Activated CD8-positive, alpha-beta T cell treated with anti-CD3 and anti-CD28 coated beads, Interleukin-2, amount 10 ng/mL, durations not matched to agents 7 days and 5 days (primary cell): ENCODE data around the gene ZMYM5. TPM values are rescaled to one million over a fixed set of nuclear protein-coding genes. Genes with fewer than 3 reads are reported as not detected.
A peak's percentile ranks its signal among the peaks of the same experiment; 100 is the strongest.
"Not testable (repeated sequence)": the region's sequence is repeated elsewhere in the genome, so short reads cannot be mapped to it uniquely, and the experiment has no call there.

ENCODE experiments used
- ATAC-seq: fragments of 150-1000 bp; cut with Tn5 transposase; one replicate; pipeline ENCODE4 v1.10.0; 2021; ENCODE audit warnings: moderate library complexity
- CTCF ChIA-PET: fragments of 350-600 bp; sonication (Branson Sonifier 250); formaldehyde crosslinking; loops from one replicate; lab custom pipeline; 2021; ENCODE audit warnings: antibody characterized with exemption; lab: Charles Lee
- POLR2A ChIA-PET: fragments of 350-600 bp; sonication (Branson Sonifier 250); formaldehyde crosslinking; loops from one replicate; lab custom pipeline; 2021; ENCODE audit warnings: antibody characterized with exemption; lab: Charles Lee
- DNase-seq: peaks from one replicate; pipeline ENCODE4 v3.0.0-alpha.2; 2020
- H3K27ac Mint-ChIP-seq: one replicate; pipeline ENCODE4 v1.8.0; 2021; ENCODE audit warnings: mild to moderate bottlenecking, mixed read lengths
- H3K27me3 Mint-ChIP-seq: one replicate; pipeline ENCODE4 v1.8.0; 2021; ENCODE audit warnings: low read depth, mixed read lengths
- H3K36me3 Mint-ChIP-seq: one replicate; pipeline ENCODE4 v1.8.0; 2021; ENCODE audit warnings: low read depth, mixed read lengths
- H3K4me1 Mint-ChIP-seq: one replicate; pipeline ENCODE4 v1.8.0; 2021; ENCODE audit warnings: low read depth, mixed read lengths
- H3K4me3 Mint-ChIP-seq: one replicate; pipeline ENCODE4 v1.8.0; 2021; ENCODE audit warnings: mild to moderate bottlenecking, mixed read lengths
- H3K9me3 Mint-ChIP-seq: one replicate; pipeline ENCODE4 v1.8.0; 2022; ENCODE audit warnings: mixed read lengths; ENCODE audit not compliant: insufficient read depth
- total RNA-seq, 2 experiments: library from RNA; stranded (reverse); gene quantifications; one replicate each; pipeline ENCODE4 v1.2.3, GENCODE V29; 2021

ZMYM5 gene
- total RNA-seq, 2 experiments from 2014 or later = 15.8 to 18.2 TPM

- ChIA-PET POLR2A (interaction anchor here (0.6 to 3.3 kb wide), 15 partner anchors 10 to 331 kb away, joined by 3 to 26 read pairs (median 4); partner anchors contain the start of gene PSPC1), CTCF (interaction anchor here (1.1 to 3.2 kb wide), 4 partner anchors 11 to 97 kb away, joined by 3 to 14 read pairs (median 7); no protein-coding TSS in a partner anchor)
- Mint-ChIP-seq H3K27me3 (no peaks in the 10 kb centered on the region), H3K4me1 (peaks cover 40% of the 10 kb centered on the region), H3K4me3 (peak overlapping the region; percentile 98), H3K36me3 (peaks cover 32% of the 10 kb centered on the region), H3K9me3 (no peaks in the 10 kb centered on the region), H3K27ac (peak overlapping the region; percentile 99)
- peak; percentile 60 for DNase-seq
- peak; percentile 1 for ATAC-seq
These were observed 752 bp downstream of the ZMYM5 start for GRCh38 chr13:19862481-19863313.

- Mint-ChIP-seq H3K4me1 (peaks cover 44% of the 10 kb centered on the region), H3K36me3 (peaks cover 40% of the 10 kb centered on the region), H3K27me3 (no peaks in the 10 kb centered on the region), H3K4me3 (peak overlapping the region; percentile 98), H3K27ac (peak overlapping the region; percentile 99), H3K9me3 (no peaks in the 10 kb centered on the region)
- ChIA-PET CTCF (interaction anchor here (1.1 to 3.2 kb wide), 4 partner anchors 10 to 98 kb away, joined by 3 to 14 read pairs (median 6); partner anchors contain the start of gene PSPC1), POLR2A (interaction anchor here (0.6 to 1.4 kb wide), 5 partner anchors 9 to 101 kb away, joined by 3 to 4 read pairs (median 3); partner anchors contain the start of gene PSPC1)
- DNase-seq = no peak
- no peak for ATAC-seq
These were observed 1.7 kb downstream of the ZMYM5 start for GRCh38 chr13:19861762-19862161.

GRCh38 chr13:19860884-19861655, 2.4 kb downstream of the ZMYM5 start:
- CTCF ChIA-PET = interaction anchor here (0.7 to 3.2 kb wide), 5 partner anchors 9 to 99 kb away, joined by 3 to 14 read pairs (median 6); partner anchors contain the start of gene PSPC1
- H3K4me1 Mint-ChIP-seq = peaks cover 44% of the 10 kb centered on the region
- DNase-seq = peak; percentile 49
- H3K4me3 Mint-ChIP-seq = peak overlapping the region; percentile 98
- no peaks in the 10 kb centered on the region for H3K27me3 Mint-ChIP-seq
- POLR2A ChIA-PET = interaction anchor here (0.6 to 1.4 kb wide), 5 partner anchors 9 to 146 kb away, joined by 3 to 6 read pairs (median 3); no protein-coding TSS in a partner anchor
- peak overlapping the region; percentile 99 for H3K27ac Mint-ChIP-seq
- no peaks in the 10 kb centered on the region for H3K9me3 Mint-ChIP-seq
- no peak for ATAC-seq
- H3K36me3 Mint-ChIP-seq = peaks cover 45% of the 10 kb centered on the region

GRCh38 chr13:19857637-19858036, 5.8 kb downstream of the ZMYM5 start:
- H3K27ac Mint-ChIP-seq, ATAC-seq, H3K4me3 Mint-ChIP-seq, H3K9me3 Mint-ChIP-seq, CTCF ChIA-PET, DNase-seq, H3K27me3 Mint-ChIP-seq, POLR2A ChIA-PET: not testable (repeated sequence)
- Mint-ChIP-seq H3K36me3 (peaks cover 55% of the 10 kb centered on the region), H3K4me1 (peaks cover 32% of the 10 kb centered on the region)

GRCh38 chr13:19852766-19853165, 10.7 kb downstream of the ZMYM5 start:
- Mint-ChIP-seq H3K4me3 (no peak overlapping the region), H3K9me3 (no peaks in the 10 kb centered on the region), H3K36me3 (peaks cover 49% of the 10 kb centered on the region), H3K27me3 (no peaks in the 10 kb centered on the region), H3K4me1 (peaks cover 12% of the 10 kb centered on the region), H3K27ac (peak overlapping the region; percentile 39)
- CTCF ChIA-PET = interaction anchor here (0.6 to 3.3 kb wide), 4 partner anchors 9 to 109 kb away, joined by 3 to 15 read pairs (median 9); partner anchors contain the start of gene ZMYM5
- no peak for ATAC-seq
- POLR2A ChIA-PET = interaction anchor here (0.6 to 1.9 kb wide), 3 partner anchors 9 to 920 kb away, joined by 3 to 9 read pairs (median 4); partner anchors contain the start of gene ZMYM5
- DNase-seq = no peak

GRCh38 chr13:19845758-19846157, 17.7 kb downstream of the ZMYM5 start:
- Mint-ChIP-seq H3K9me3 (no peaks in the 10 kb centered on the region), H3K36me3 (peaks cover 22% of the 10 kb centered on the region), H3K4me1 (peaks cover 9% of the 10 kb centered on the region), H3K4me3 (no peak overlapping the region), H3K27me3 (no peaks in the 10 kb centered on the region), H3K27ac (no peak overlapping the region)
- ChIA-PET POLR2A (interaction anchor here (1.0 to 1.5 kb wide), 3 partner anchors 16 to 63 kb away, joined by 3 to 5 read pairs (median 3); partner anchors contain the start of genes PSPC1 and ZMYM5), CTCF (interaction anchor here (0.9 kb wide), 2 partner anchors 19 to 42 kb away, joined by 3 read pairs; no protein-coding TSS in a partner anchor)
- no peak for DNase-seq
- ATAC-seq = no peak

- no peak for DNase-seq
- H3K27me3 Mint-ChIP-seq = no peaks in the 10 kb centered on the region
- ATAC-seq = no peak
- CTCF ChIA-PET = interaction anchor here (1.1 kb wide), 1 partner anchor 9 kb away, joined by 4 read pairs; no protein-coding TSS in a partner anchor
- H3K4me3 Mint-ChIP-seq = no peak overlapping the region
- peaks cover 6% of the 10 kb centered on the region for H3K4me1 Mint-ChIP-seq
- H3K36me3 Mint-ChIP-seq = peaks cover 47% of the 10 kb centered on the region
- no peak overlapping the region for H3K27ac Mint-ChIP-seq
- H3K9me3 Mint-ChIP-seq = no peaks in the 10 kb centered on the region
- POLR2A ChIA-PET = interaction anchor here (0.7 kb wide), 1 partner anchor 25 kb away, joined by 6 read pairs; no protein-coding TSS in a partner anchor
These were observed 24.6 kb downstream of the ZMYM5 start for GRCh38 chr13:19838865-19839275.

- H3K4me1 Mint-ChIP-seq = peaks cover 6% of the 10 kb centered on the region
- no peak for ATAC-seq
- no peak for DNase-seq
- ChIA-PET CTCF (no interaction called here), POLR2A (no interaction called here)
- H3K36me3 Mint-ChIP-seq = peaks cover 50% of the 10 kb centered on the region
- H3K27me3 Mint-ChIP-seq = no peaks in the 10 kb centered on the region
- H3K27ac Mint-ChIP-seq = no peak overlapping the region
- no peak overlapping the region for H3K4me3 Mint-ChIP-seq
- no peaks in the 10 kb centered on the region for H3K9me3 Mint-ChIP-seq
These were observed 27.0 kb downstream of the ZMYM5 start for GRCh38 chr13:19836472-19836871.

- CTCF ChIA-PET = interaction anchor here (0.6 kb wide), 1 partner anchor 94 kb away, joined by 3 read pairs; no protein-coding TSS in a partner anchor
- peaks cover 54% of the 10 kb centered on the region for H3K36me3 Mint-ChIP-seq
- POLR2A ChIA-PET = interaction anchor here (0.5 to 0.6 kb wide), 2 partner anchors 48 to 153 kb away, joined by 3 read pairs; no protein-coding TSS in a partner anchor
- H3K4me1 Mint-ChIP-seq = peaks cover 4% of the 10 kb centered on the region
- no peak overlapping the region for H3K27ac Mint-ChIP-seq
- no peak overlapping the region for H3K4me3 Mint-ChIP-seq
- H3K27me3 Mint-ChIP-seq = no peaks in the 10 kb centered on the region
- no peak for ATAC-seq
- DNase-seq = no peak
- no peaks in the 10 kb centered on the region for H3K9me3 Mint-ChIP-seq
These were observed 28.7 kb downstream of the ZMYM5 start for GRCh38 chr13:19834704-19835103.

- Mint-ChIP-seq H3K27me3 (no peaks in the 10 kb centered on the region), H3K4me1 (no peaks in the 10 kb centered on the region), H3K4me3 (no peak overlapping the region), H3K36me3 (peaks cover 46% of the 10 kb centered on the region), H3K9me3 (no peaks in the 10 kb centered on the region), H3K27ac (no peak overlapping the region)
- POLR2A ChIA-PET = interaction anchor here (0.7 kb wide), 1 partner anchor 13 kb away, joined by 3 read pairs; no protein-coding TSS in a partner anchor
- DNase-seq (no peak), ATAC-seq (no peak)
- CTCF ChIA-PET = no interaction called here
These were observed 40.8 kb downstream of the ZMYM5 start for GRCh38 chr13:19822673-19823072.
